ENCODE measurements around the gene GALNT7. TPM values are rescaled to one million over a fixed set of nuclear protein-coding genes. Genes with fewer than 3 reads are reported as not detected.
A peak's percentile ranks its signal among the peaks of the same experiment; 100 is the strongest.
"Not testable (repeated sequence)": the region's sequence is repeated elsewhere in the genome, so short reads cannot be mapped to it uniquely, and the experiment has no call there.

The GALNT7 gene
- total RNA-seq, 1 experiment from 2014 or later, result 13.8 TPM

GRCh38 chr4:173182403-173182802 lies 13.8 kb downstream of the GALNT7 start:
- DNase-seq (peak; percentile 82), ATAC-seq (peak; percentile 53)
- H3K9ac ChIP-seq (ENCODE audit: low read length), result peak overlapping the region; percentile 61
- no peaks in the 10 kb centered on the region for H3K9me3 ChIP-seq (ENCODE audit: low read length)
- H3K9me2 ChIP-seq (replicated peaks; ENCODE audit: low read length), result no peaks in the 10 kb centered on the region
- H3K4me3 ChIP-seq (ENCODE audit: low read length), result peak overlapping the region; percentile 39
- H3F3A ChIP-seq (ENCODE audit: low read length, unreplicated experiment), result peaks cover 4% of the 10 kb centered on the region
- BruUV-seq (replicated peaks), result no TSS peak
- no peaks in the 10 kb centered on the region for H4K20me1 ChIP-seq (ENCODE audit: low read length)
- no peaks in the 10 kb centered on the region for H3K27me3 ChIP-seq (ENCODE audit: low read length)
- no peak overlapping the region for H2AFZ ChIP-seq (ENCODE audit: low read length)
- no peaks in the 10 kb centered on the region for H3K36me3 ChIP-seq (ENCODE audit: low read depth, low read length)
- intact Hi-C loops (cut with micrococcal nuclease), result loop anchor here (1.0 kb wide), 3 partner anchors 9 to 144 kb away; no protein-coding TSS in a partner anchor
- H3K4me2 ChIP-seq (ENCODE audit: low read length), result peak overlapping the region; percentile 75
- TF ChIP-seq EZH2phosphoT487 (IDR thresholded peaks at IDR 0.05; ENCODE audit: borderline replicate concordance, low read length) (no peak), CTCF (conservative IDR thresholded peaks at IDR 0.05; ENCODE audit: low read depth, low read length) (no peak), EZH2 (IDR thresholded peaks at IDR 0.05; ENCODE audit: low read length, unreplicated experiment) (no peak)
- H3K4me1 ChIP-seq (ENCODE audit: insufficient read depth, low read length), result peaks cover 36% of the 10 kb centered on the region
- peak overlapping the region; percentile 91 for H3K27ac ChIP-seq (ENCODE audit: low read length)
- H3K79me2 ChIP-seq (ENCODE audit: low read length), result peaks cover 66% of the 10 kb centered on the region
- CTCF ChIA-PET, result interaction anchor here (0.6 kb wide), 1 partner anchor 190 kb away, joined by 4 read pairs; no protein-coding TSS in a partner anchor
- POLR2A ChIA-PET (ENCODE audit: unreplicated experiment), result interaction anchor here (0.6 kb wide), 1 partner anchor 336 kb away, joined by 3 read pairs; no protein-coding TSS in a partner anchor

DNA sequence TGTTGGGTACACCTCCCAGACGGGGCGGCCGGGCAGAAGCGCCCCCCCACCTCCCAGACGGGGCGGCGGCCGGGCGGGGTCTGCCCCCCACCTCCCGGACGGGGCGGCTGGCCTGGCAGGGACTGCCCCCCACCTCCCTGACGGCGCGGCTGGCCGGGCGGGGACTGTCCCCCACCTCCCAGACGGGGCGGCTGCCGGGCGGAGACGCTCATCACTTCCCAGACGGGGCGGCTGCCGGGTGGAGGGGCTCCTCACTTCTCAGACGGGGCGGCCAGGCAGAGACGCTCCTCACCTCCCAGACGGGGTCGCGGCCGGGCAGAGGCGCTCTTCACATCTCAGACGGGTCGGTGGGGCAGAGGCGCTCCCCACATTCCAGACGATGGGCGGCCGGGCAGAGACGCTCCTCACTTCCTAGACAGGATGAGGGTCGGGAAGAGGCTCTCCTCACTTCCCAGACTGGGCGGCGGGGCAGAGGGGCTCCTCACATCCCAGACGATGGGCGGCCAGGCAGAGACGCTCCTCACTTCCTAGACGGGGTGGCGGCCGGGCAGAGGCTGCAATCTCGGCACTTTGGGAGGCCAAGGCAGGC lies 15.1 kb downstream of the GALNT7 start:
- H2AFZ ChIP-seq (ENCODE audit: low read length); H3K9me2 ChIP-seq (replicated peaks; ENCODE audit: low read length); H3K9me3 ChIP-seq (ENCODE audit: low read length); POLR2A ChIA-PET (ENCODE audit: unreplicated experiment); intact Hi-C loops (cut with micrococcal nuclease); H3K4me2 ChIP-seq (ENCODE audit: low read length); H3K27me3 ChIP-seq (ENCODE audit: low read length); H3F3A ChIP-seq (ENCODE audit: low read length, unreplicated experiment); H3K27ac ChIP-seq (ENCODE audit: low read length); ATAC-seq; DNase-seq; H4K20me1 ChIP-seq (ENCODE audit: low read length); H3K4me3 ChIP-seq (ENCODE audit: low read length); BruUV-seq (replicated peaks); H3K9ac ChIP-seq (ENCODE audit: low read length); H3K36me3 ChIP-seq (ENCODE audit: low read depth, low read length): not testable (repeated sequence)
- CTCF ChIA-PET, result interaction anchor here (0.6 kb wide), 1 partner anchor 237 kb away, joined by 3 read pairs; no protein-coding TSS in a partner anchor
- Histone ChIP-seq H3K4me1 (ENCODE audit: insufficient read depth, low read length) (peaks cover 36% of the 10 kb centered on the region), H3K79me2 (ENCODE audit: low read length) (peaks cover 68% of the 10 kb centered on the region)

DNA sequence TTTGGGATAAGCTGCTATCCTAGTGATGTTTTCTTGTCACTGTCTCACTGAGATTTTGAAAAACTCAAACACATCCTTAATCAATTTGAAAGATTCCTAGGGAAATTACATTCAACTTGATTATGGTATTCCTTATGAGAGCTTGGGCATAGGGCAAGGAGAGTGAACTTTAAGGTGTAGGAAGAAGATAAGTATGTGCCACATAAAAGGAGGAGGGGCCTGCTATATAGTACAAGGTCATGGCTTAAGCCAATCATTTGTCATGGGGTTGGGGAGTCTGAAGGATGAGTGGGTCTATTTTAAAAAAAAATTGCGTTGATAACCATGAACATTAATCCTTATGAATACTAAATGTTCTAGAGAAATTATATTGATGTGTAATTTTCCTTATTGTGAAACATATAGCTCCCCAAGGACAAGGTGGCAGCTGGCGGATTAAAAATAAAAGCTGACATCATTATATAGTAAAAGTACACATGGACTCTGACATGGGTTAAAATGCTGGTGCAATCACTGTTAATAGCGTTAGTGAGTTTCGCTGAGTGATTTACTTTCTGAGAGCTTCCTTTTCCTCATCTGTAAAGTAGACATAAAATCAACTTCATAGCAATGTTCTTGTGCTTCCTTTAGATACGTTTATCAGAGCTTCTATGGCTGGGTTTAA lies 17.4 kb downstream of the GALNT7 start:
- H3K4me1 ChIP-seq (ENCODE audit: insufficient read depth, low read length), result peaks cover 32% of the 10 kb centered on the region
- no peaks in the 10 kb centered on the region for H3K36me3 ChIP-seq (ENCODE audit: low read depth, low read length)
- ATAC-seq (no peak), DNase-seq (no peak)
- H3K27ac ChIP-seq (ENCODE audit: low read length), result no peak overlapping the region
- no TSS peak for BruUV-seq (replicated peaks)
- H3K79me2 ChIP-seq (ENCODE audit: low read length), result peaks cover 69% of the 10 kb centered on the region
- no peak overlapping the region for H2AFZ ChIP-seq (ENCODE audit: low read length)
- peaks cover 4% of the 10 kb centered on the region for H3F3A ChIP-seq (ENCODE audit: low read length, unreplicated experiment)
- ChIA-PET CTCF (no interaction called here), POLR2A (ENCODE audit: unreplicated experiment) (interaction anchor here (0.6 to 0.7 kb wide), 2 partner anchors 15 to 17 kb away, joined by 3 to 4 read pairs; no protein-coding TSS in a partner anchor)
- no peak overlapping the region for H3K9ac ChIP-seq (ENCODE audit: low read length)
- TF ChIP-seq CTCF (conservative IDR thresholded peaks at IDR 0.05; ENCODE audit: low read depth, low read length), result no peak
- no peak for TF ChIP-seq EZH2phosphoT487 (IDR thresholded peaks at IDR 0.05; ENCODE audit: borderline replicate concordance, low read length)
- H3K9me2 ChIP-seq (replicated peaks; ENCODE audit: low read length), result no peaks in the 10 kb centered on the region
- H3K9me3 ChIP-seq (ENCODE audit: low read length), result no peaks in the 10 kb centered on the region
- H3K27me3 ChIP-seq (ENCODE audit: low read length), result no peaks in the 10 kb centered on the region
- no peak overlapping the region for H3K4me2 ChIP-seq (ENCODE audit: low read length)
- no peak overlapping the region for H3K4me3 ChIP-seq (ENCODE audit: low read length)
- H4K20me1 ChIP-seq (ENCODE audit: low read length), result no peaks in the 10 kb centered on the region
- intact Hi-C loops (cut with micrococcal nuclease), result no loop called here

All from PC-3 (cell line).